Rectal smooth muscle tissue (tissue), 1 donor: ENCODE measurements around the gene CIRBP.

Experiments used
- H3K27ac ChIP-seq: one replicate; pipeline ENCODE4 v1.7.0; 2013; ENCODE audit warnings: low read depth, low read length, inconsistent platforms
- H3K27me3 ChIP-seq: one replicate; pipeline ENCODE4 v1.7.0; 2013; ENCODE audit warnings: low read length; ENCODE audit not compliant: control insufficient read depth, insufficient read depth
- H3K36me3 ChIP-seq: one replicate; pipeline ENCODE4 v1.7.0; 2013; ENCODE audit warnings: low read length; ENCODE audit not compliant: control insufficient read depth, insufficient read depth
- H3K4me1 ChIP-seq: one replicate; pipeline ENCODE4 v1.7.0; 2013; ENCODE audit warnings: low read length; ENCODE audit not compliant: control insufficient read depth, insufficient read depth
- H3K4me3 ChIP-seq: one replicate; pipeline ENCODE4 v1.7.0; 2013; ENCODE audit warnings: low read length
- H3K9ac ChIP-seq: one replicate; pipeline ENCODE4 v1.7.0; 2013; ENCODE audit warnings: low read length

The CIRBP gene

GRCh38 chr19:1279782-1280341 lies 10.7 kb downstream of the CIRBP start:
- Histone ChIP-seq H3K27me3 (peaks cover 13% of the 10 kb centered on the region), H3K9ac (no peak overlapping the region), H3K4me1 (peaks cover 8% of the 10 kb centered on the region), H3K4me3 (no peak overlapping the region), H3K36me3 (peaks cover 5% of the 10 kb centered on the region), H3K27ac (no peak overlapping the region)

GRCh38 chr19:1280636-1281568 lies 11.8 kb downstream of the CIRBP start:
- Histone ChIP-seq H3K4me1 (peaks cover 6% of the 10 kb centered on the region), H3K36me3 (peaks cover 5% of the 10 kb centered on the region), H3K4me3 (no peak overlapping the region), H3K27ac (no peak overlapping the region), H3K27me3 (peaks cover 18% of the 10 kb centered on the region), H3K9ac (no peak overlapping the region)

GRCh38 chr19:1281569-1282287 lies 12.6 kb downstream of the CIRBP start:
- H3K36me3 ChIP-seq, result peaks cover 5% of the 10 kb centered on the region
- no peaks in the 10 kb centered on the region for H3K4me1 ChIP-seq
- no peak overlapping the region for H3K9ac ChIP-seq
- H3K4me3 ChIP-seq, result no peak overlapping the region
- H3K27me3 ChIP-seq, result peaks cover 22% of the 10 kb centered on the region
- no peak overlapping the region for H3K27ac ChIP-seq

GRCh38 chr19:1282588-1283206 lies 13.6 kb downstream of the CIRBP start:
- Histone ChIP-seq H3K27me3 (peaks cover 24% of the 10 kb centered on the region), H3K4me1 (no peaks in the 10 kb centered on the region), H3K27ac (no peak overlapping the region), H3K9ac (no peak overlapping the region), H3K4me3 (peak overlapping the region; percentile 27), H3K36me3 (peaks cover 5% of the 10 kb centered on the region)

- Histone ChIP-seq H3K27ac (no peak overlapping the region), H3K36me3 (peaks cover 5% of the 10 kb centered on the region), H3K4me1 (no peaks in the 10 kb centered on the region), H3K4me3 (peak overlapping the region; percentile 36), H3K27me3 (peaks cover 31% of the 10 kb centered on the region), H3K9ac (no peak overlapping the region)
Observed at GRCh38 chr19:1283207-1283916, 14.2 kb downstream of the CIRBP start.

- no peak overlapping the region for H3K27ac ChIP-seq
- H3K4me1 ChIP-seq, result no peaks in the 10 kb centered on the region
- H3K9ac ChIP-seq, result no peak overlapping the region
- H3K27me3 ChIP-seq, result peaks cover 32% of the 10 kb centered on the region
- H3K4me3 ChIP-seq, result peak overlapping the region; percentile 36
- H3K36me3 ChIP-seq, result peaks cover 3% of the 10 kb centered on the region
Observed at GRCh38 chr19:1283917-1284292, 14.8 kb downstream of the CIRBP start.

- Histone ChIP-seq H3K27me3 (peaks cover 32% of the 10 kb centered on the region), H3K27ac (no peak overlapping the region), H3K4me1 (no peaks in the 10 kb centered on the region), H3K36me3 (no peaks in the 10 kb centered on the region), H3K4me3 (no peak overlapping the region), H3K9ac (no peak overlapping the region)
Observed at GRCh38 chr19:1284293-1284978, 15.3 kb downstream of the CIRBP start.

GRCh38 chr19:1284979-1285736 lies 16.0 kb downstream of the CIRBP start:
- Histone ChIP-seq H3K27ac (no peak overlapping the region), H3K36me3 (no peaks in the 10 kb centered on the region), H3K27me3 (peaks cover 32% of the 10 kb centered on the region), H3K4me1 (no peaks in the 10 kb centered on the region), H3K9ac (no peak overlapping the region), H3K4me3 (no peak overlapping the region)

GRCh38 chr19:1285737-1286360 lies 16.7 kb downstream of the CIRBP start, which contains the start of gene EFNA2:
TSS of gene EFNA2 (plus strand) at chr19:1285873. CDS start at chr19:1286169, 296 bp downstream.
- Histone ChIP-seq H3K27me3 (peaks cover 34% of the 10 kb centered on the region), H3K36me3 (no peaks in the 10 kb centered on the region), H3K4me3 (peak within 1 kb of the TSS; percentile 27), H3K27ac (no peak within 1 kb of the TSS), H3K4me1 (no peaks in the 10 kb centered on the region), H3K9ac (no peak within 1 kb of the TSS)

GRCh38 chr19:1286487-1287353 lies 17.6 kb downstream of the CIRBP start:
- Histone ChIP-seq H3K36me3 (no peaks in the 10 kb centered on the region), H3K27me3 (peaks cover 38% of the 10 kb centered on the region), H3K4me3 (peak overlapping the region; percentile 27), H3K27ac (no peak overlapping the region), H3K9ac (no peak overlapping the region), H3K4me1 (no peaks in the 10 kb centered on the region)
